ENCODE data around the gene USP7. TPM values are rescaled to one million over a fixed set of nuclear protein-coding genes. Genes with fewer than 3 reads are reported as not detected.
"Not testable (repeated sequence)": the region's sequence is repeated elsewhere in the genome, so short reads cannot be mapped to it uniquely, and the experiment has no call there.

The USP7 gene
- total RNA-seq, 2 donors from 2014 or later = 56.0 to 69.1 TPM

DNA sequence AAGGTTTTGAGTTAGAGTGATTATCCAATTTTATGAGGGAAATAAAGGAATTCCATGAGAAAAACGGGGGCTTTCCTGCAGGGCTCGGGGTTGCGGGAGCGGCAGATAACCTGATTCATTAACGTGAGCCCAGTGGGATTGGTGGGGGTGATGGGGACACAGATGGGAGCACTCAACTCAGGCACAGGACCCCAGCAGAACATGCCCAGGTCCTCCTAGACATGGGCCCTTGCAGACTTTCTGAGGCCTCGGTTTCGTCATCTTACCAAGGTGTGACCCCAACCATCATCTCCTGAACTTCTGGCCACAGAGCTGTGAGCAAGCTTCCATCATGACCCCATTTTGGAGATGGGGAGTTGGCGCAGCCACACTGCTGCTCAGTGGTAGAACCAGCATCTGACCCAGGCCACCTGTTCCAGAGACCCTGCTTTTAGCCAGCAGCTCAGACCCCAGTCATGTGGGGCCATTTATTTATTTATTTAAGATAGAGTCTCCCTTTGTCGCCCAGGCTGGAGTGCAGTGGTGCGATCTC is 117.2 kb downstream of the USP7 start:
- DNase-seq (no peak), ATAC-seq (no peak)
- intact Hi-C loops (cut with DNase I) = no loop called here

DNA sequence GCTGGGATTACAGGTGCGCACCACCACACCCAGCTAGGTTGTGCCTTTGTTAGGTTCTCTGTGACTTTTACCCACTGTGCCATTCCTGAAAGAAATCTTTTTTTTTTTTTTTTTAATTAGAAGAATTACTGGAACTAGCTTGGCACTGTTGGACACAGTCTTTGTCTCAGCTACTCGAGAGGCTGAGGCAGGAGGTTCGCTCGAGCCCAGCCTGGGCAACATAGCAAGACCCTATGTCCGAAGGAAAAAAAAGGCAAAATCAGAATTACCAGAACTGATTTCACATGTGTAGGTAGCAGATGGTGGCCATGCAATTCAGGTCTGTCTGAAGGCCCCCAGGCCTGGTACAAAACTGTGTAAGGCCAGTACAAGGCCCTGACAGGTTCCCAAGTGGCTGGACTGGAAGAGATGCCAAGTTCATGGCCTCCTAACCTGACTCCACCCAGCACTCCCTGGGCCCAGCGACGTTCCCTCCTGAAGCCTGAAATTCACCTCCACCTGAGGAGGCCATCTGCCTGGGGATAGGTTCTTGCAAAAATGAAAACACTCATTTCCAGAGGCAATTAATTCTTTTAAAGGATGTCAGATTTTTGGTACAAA is 117.9 kb downstream of the USP7 start:
- ATAC-seq = no peak
- intact Hi-C loops (cut with DNase I) = no loop called here

DNA sequence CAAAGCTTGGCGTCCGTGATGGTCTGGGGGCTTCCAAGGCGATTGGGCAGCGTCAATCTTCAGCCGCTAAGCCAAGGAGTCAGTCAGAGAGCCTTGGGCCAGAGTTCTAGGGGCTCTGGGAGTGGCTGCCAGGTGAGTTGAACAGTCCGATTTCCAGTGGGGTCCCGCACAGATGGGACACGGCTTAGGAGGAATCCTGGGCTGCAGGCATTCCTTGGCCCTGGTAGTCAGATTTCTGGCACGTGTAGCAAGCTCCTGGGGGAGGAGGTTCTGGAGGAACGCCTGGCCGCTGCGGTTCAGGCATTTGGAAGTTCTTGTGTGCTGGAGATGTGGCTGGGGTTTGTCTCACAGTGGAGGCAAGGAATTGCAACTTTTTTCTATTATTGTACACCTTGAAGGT is 120.4 kb downstream of the USP7 start:
- DNase-seq; intact Hi-C loops (cut with DNase I); ATAC-seq: not testable (repeated sequence)

More for the DNA sequence above, 117.9 kb downstream of the USP7 start:
- no peak for DNase-seq

Other genes with a start within 250 kb of the USP7 start
- 10 to 100 TPM; 10.3 to 12.1 TPM for gene TMEM186, start 166.3 kb downstream of the USP7 start, total RNA-seq
- 10 to 100 TPM; 21.3 to 38.3 TPM for gene PMM2, start 166.1 kb downstream of the USP7 start, total RNA-seq
- 10 to 100 TPM; 35.5 to 37.6 TPM for gene CARHSP1, start 94.9 kb downstream of the USP7 start, total RNA-seq
- not detected for gene LITAFD, start 81.6 kb downstream of the USP7 start, total RNA-seq
- gene HAPSTR1, start 127.7 kb upstream of the USP7 start, total RNA-seq = 10 to 100 TPM; 35.6 to 50.5 TPM

Measured in left cardiac atrium (tissue), 4 donors.